ENCODE data around the gene TGFBR2. TPM values are rescaled to one million over a fixed set of nuclear protein-coding genes. Genes with fewer than 3 reads are reported as not detected.

Gene TGFBR2
- total RNA-seq, 2 donors from 2014 or later = 6.0 to 9.6 TPM

DNA sequence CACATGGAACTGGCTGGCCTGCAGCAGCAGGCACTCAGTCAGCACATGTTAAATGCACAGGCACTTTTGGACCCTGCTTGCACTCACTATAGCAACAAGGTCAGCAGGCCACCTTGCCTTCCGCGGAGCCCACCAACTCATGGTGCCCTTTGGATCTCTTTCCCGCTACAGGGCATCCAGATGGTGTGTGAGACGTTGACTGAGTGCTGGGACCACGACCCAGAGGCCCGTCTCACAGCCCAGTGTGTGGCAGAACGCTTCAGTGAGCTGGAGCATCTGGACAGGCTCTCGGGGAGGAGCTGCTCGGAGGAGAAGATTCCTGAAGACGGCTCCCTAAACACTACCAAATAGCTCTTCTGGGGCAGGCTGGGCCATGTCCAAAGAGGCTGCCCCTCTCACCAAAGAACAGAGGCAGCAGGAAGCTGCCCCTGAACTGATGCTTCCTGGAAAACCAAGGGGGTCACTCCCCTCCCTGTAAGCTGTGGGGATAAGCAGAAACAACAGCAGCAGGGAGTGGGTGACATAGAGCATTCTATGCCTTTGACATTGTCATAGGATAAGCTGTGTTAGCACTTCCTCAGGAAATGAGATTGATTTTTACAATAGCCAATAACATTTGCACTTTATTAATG, 85.0 kb downstream of the TGFBR2 start:
- no peak for DNase-seq
- Histone ChIP-seq H3K4me1 (ENCODE audit: control insufficient read depth, insufficient read depth, low read length) (peaks cover 5% of the 10 kb centered on the region), H3K9me3 (ENCODE audit: control insufficient read depth, low read length) (no peaks in the 10 kb centered on the region), H3K27me3 (ENCODE audit: control insufficient read depth, insufficient read depth, low read length, poor library complexity, severe bottlenecking) (no peaks in the 10 kb centered on the region), H3K27ac (ENCODE audit: low read depth, low read length) (no peak overlapping the region), H3K4me3 (ENCODE audit: low read length) (no peak overlapping the region), H3K36me3 (ENCODE audit: control insufficient read depth, insufficient read depth, low read length) (peaks cover 64% of the 10 kb centered on the region), H3K9ac (ENCODE audit: extremely low read depth, low read length, poor library complexity, severe bottlenecking) (no peak overlapping the region)
- H3K36me3 Mint-ChIP-seq (ENCODE audit: low read depth) = peaks cover 41% of the 10 kb centered on the region
- no peak for TF ChIP-seq CTCF (conservative IDR thresholded peaks at IDR 0.05)
- H3K4me1 Mint-ChIP-seq = peaks cover 25% of the 10 kb centered on the region
- no peaks in the 10 kb centered on the region for H3K27me3 Mint-ChIP-seq (ENCODE audit: insufficient read depth)
- H3K4me3 Mint-ChIP-seq = no peak overlapping the region
- H3K9me3 Mint-ChIP-seq = no peaks in the 10 kb centered on the region
- 85 to 95% methylated on average over 2 to 10 of the region's 10 CpGs for WGBS, 2 experiments (ENCODE audit: insufficient coverage in 1 of 2, insufficient read length in 1 of 2)
- H3K27ac Mint-ChIP-seq = no peak overlapping the region

GRCh38 chr3:30691944-30692343, 85.5 kb downstream of the TGFBR2 start:
- no peak overlapping the region for H3K9ac ChIP-seq (ENCODE audit: extremely low read depth, low read length, poor library complexity, severe bottlenecking)
- Mint-ChIP-seq H3K4me1 (peaks cover 29% of the 10 kb centered on the region), H3K27ac (no peak overlapping the region), H3K9me3 (no peaks in the 10 kb centered on the region), H3K4me3 (no peak overlapping the region), H3K36me3 (ENCODE audit: low read depth) (peaks cover 36% of the 10 kb centered on the region), H3K27me3 (ENCODE audit: insufficient read depth) (no peaks in the 10 kb centered on the region)
- H3K27me3 ChIP-seq (ENCODE audit: control insufficient read depth, insufficient read depth, low read length, poor library complexity, severe bottlenecking) = no peaks in the 10 kb centered on the region
- DNase-seq = no peak
- WGBS, 2 experiments (ENCODE audit: insufficient coverage in 1 of 2, insufficient read length in 1 of 2) = 87 to 100% methylated on average over 1 of the region's 1 CpG
- no peak overlapping the region for H3K27ac ChIP-seq (ENCODE audit: low read depth, low read length)
- no peaks in the 10 kb centered on the region for H3K9me3 ChIP-seq (ENCODE audit: control insufficient read depth, low read length)
- no peak for TF ChIP-seq CTCF (conservative IDR thresholded peaks at IDR 0.05)
- peaks cover 5% of the 10 kb centered on the region for H3K4me1 ChIP-seq (ENCODE audit: control insufficient read depth, insufficient read depth, low read length)
- H3K36me3 ChIP-seq (ENCODE audit: control insufficient read depth, insufficient read depth, low read length) = peaks cover 60% of the 10 kb centered on the region
- no peak overlapping the region for H3K4me3 ChIP-seq (ENCODE audit: low read length)

DNA sequence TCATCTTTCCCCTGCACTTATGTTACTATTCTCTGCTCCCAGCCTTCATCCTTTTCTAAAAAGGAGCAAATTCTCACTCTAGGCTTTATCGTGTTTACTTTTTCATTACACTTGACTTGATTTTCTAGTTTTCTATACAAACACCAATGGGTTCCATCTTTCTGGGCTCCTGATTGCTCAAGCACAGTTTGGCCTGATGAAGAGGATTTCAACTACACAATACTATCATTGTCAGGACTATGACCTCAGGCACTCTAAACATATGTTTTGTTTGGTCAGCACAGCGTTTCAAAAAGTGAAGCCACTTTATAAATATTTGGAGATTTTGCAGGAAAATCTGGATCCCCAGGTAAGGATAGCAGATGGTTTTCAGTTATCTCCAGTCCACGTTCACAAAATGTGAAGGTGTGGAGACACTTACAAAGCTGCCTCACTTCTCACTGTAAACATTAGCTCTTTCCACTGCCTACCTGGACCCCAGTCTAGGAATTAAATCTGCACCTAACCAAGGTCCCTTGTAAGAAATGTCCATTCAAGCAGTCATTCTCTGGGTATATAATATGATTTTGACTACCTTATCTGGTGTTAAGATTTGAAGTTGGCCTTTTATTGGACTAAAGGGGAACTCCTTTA, 86.2 kb downstream of the TGFBR2 start:
- Histone ChIP-seq H3K36me3 (ENCODE audit: control insufficient read depth, insufficient read depth, low read length) (peaks cover 54% of the 10 kb centered on the region), H3K27me3 (ENCODE audit: control insufficient read depth, insufficient read depth, low read length, poor library complexity, severe bottlenecking) (no peaks in the 10 kb centered on the region), H3K4me3 (ENCODE audit: low read length) (no peak overlapping the region), H3K9me3 (ENCODE audit: control insufficient read depth, low read length) (no peaks in the 10 kb centered on the region), H3K27ac (ENCODE audit: low read depth, low read length) (no peak overlapping the region), H3K9ac (ENCODE audit: extremely low read depth, low read length, poor library complexity, severe bottlenecking) (no peak overlapping the region), H3K4me1 (ENCODE audit: control insufficient read depth, insufficient read depth, low read length) (peaks cover 5% of the 10 kb centered on the region)
- H3K27me3 Mint-ChIP-seq (ENCODE audit: insufficient read depth) = no peaks in the 10 kb centered on the region
- WGBS, 2 experiments (ENCODE audit: insufficient coverage in 1 of 2, insufficient read length in 1 of 2) = 91 to 92% methylated on average over 3 of the region's 3 CpGs
- peaks cover 30% of the 10 kb centered on the region for H3K36me3 Mint-ChIP-seq (ENCODE audit: low read depth)
- peaks cover 29% of the 10 kb centered on the region for H3K4me1 Mint-ChIP-seq
- H3K27ac Mint-ChIP-seq = no peak overlapping the region
- DNase-seq = no peak
- no peaks in the 10 kb centered on the region for H3K9me3 Mint-ChIP-seq
- no peak overlapping the region for H3K4me3 Mint-ChIP-seq
- no peak for TF ChIP-seq CTCF (conservative IDR thresholded peaks at IDR 0.05)

Data from endodermal cell (in vitro differentiated cells).